GM19025 (cell line): Measurements from ENCODE around the gene CDC14A.

Experiments
- ATAC-seq: cut with Tn5 transposase; IDR thresholded peaks from one replicate; pipeline ENCODE4 v1.9.1; 2021; ENCODE audit warnings: mild to moderate bottlenecking, low read depth, moderate library complexity; ENCODE audit not compliant: unreplicated experiment

CDC14A gene

GRCh38 chr1:100441146-100441545, 88.8 kb downstream of the CDC14A start:
- no peak for ATAC-seq

GRCh38 chr1:100441651-100442050, 89.3 kb downstream of the CDC14A start:
- ATAC-seq = no peak

GRCh38 chr1:100443811-100444571, 91.7 kb downstream of the CDC14A start:
- peak; percentile 66 for ATAC-seq

GRCh38 chr1:100445565-100445964, 93.3 kb downstream of the CDC14A start:
- ATAC-seq = no peak

GRCh38 chr1:100448366-100448765, 96.1 kb downstream of the CDC14A start:
- no peak for ATAC-seq

GRCh38 chr1:100449477-100449876, 97.2 kb downstream of the CDC14A start:
- peak; percentile 68 for ATAC-seq

- ATAC-seq = peak; percentile 69
Observed at GRCh38 chr1:100452641-100453040, 100.3 kb downstream of the CDC14A start.

GRCh38 chr1:100455478-100456072, 103.3 kb downstream of the CDC14A start:
- ATAC-seq = no peak

GRCh38 chr1:100456880-100457279, 104.6 kb downstream of the CDC14A start:
- no peak for ATAC-seq

- no peak for ATAC-seq
Observed at GRCh38 chr1:100457683-100458082, 105.4 kb downstream of the CDC14A start.

- ATAC-seq = no peak
Observed at GRCh38 chr1:100458661-100459357, 106.5 kb downstream of the CDC14A start.

- ATAC-seq = peak; percentile 88
Observed at GRCh38 chr1:100459358-100460114, 107.2 kb downstream of the CDC14A start.

GRCh38 chr1:100461222-100461621, 108.9 kb downstream of the CDC14A start:
- ATAC-seq = no peak

- ATAC-seq = no peak
Observed at GRCh38 chr1:100462326-100463025, 110.2 kb downstream of the CDC14A start.

- ATAC-seq = peak; percentile 66
Observed at GRCh38 chr1:100463791-100464424, 111.6 kb downstream of the CDC14A start.

- no peak for ATAC-seq
Observed at GRCh38 chr1:100469578-100469977, 117.3 kb downstream of the CDC14A start.

- ATAC-seq = no peak
Observed at GRCh38 chr1:100474834-100475233, 122.5 kb downstream of the CDC14A start.

GRCh38 chr1:100476735-100477290, 124.5 kb downstream of the CDC14A start:
- no peak for ATAC-seq

- no peak for ATAC-seq
Observed at GRCh38 chr1:100478816-100479215, 126.5 kb downstream of the CDC14A start.
